Activated naive CD4-positive, alpha-beta T cell treated with anti-CD3 and anti-CD28 coated beads, Interleukin-2, amount 10 ng/mL, durations not matched to agents 7 days and 5 days (primary cell): ENCODE results near the gene GPR27.

Source experiments
- CTCF ChIA-PET: fragments of 350-600 bp; sonication (Branson Sonifier 250); formaldehyde crosslinking; loops from one replicate; lab custom pipeline; 2021; ENCODE audit warnings: antibody characterized with exemption; lab: Charles Lee
- DNase-seq: peaks from one replicate; pipeline ENCODE4 v3.0.0-alpha.2; 2020
- H3K27ac Mint-ChIP-seq: one replicate; pipeline ENCODE4 v1.8.0; 2021; ENCODE audit warnings: mild to moderate bottlenecking, moderate library complexity, mixed read lengths
- H3K27me3 Mint-ChIP-seq: one replicate; pipeline ENCODE4 v1.8.0; 2021; ENCODE audit warnings: mild to moderate bottlenecking, mixed read lengths
- H3K36me3 Mint-ChIP-seq: one replicate; pipeline ENCODE4 v1.8.0; 2021; ENCODE audit warnings: mixed read lengths
- H3K4me1 Mint-ChIP-seq: one replicate; pipeline ENCODE4 v1.8.0; 2021; ENCODE audit warnings: mixed read lengths
- H3K4me3 Mint-ChIP-seq: one replicate; pipeline ENCODE4 v1.8.0; 2021; ENCODE audit warnings: mild to moderate bottlenecking, moderate library complexity, mixed read lengths
- H3K9me3 Mint-ChIP-seq: one replicate; pipeline ENCODE4 v1.8.0; 2021; ENCODE audit warnings: mixed read lengths

GPR27 gene

DNA sequence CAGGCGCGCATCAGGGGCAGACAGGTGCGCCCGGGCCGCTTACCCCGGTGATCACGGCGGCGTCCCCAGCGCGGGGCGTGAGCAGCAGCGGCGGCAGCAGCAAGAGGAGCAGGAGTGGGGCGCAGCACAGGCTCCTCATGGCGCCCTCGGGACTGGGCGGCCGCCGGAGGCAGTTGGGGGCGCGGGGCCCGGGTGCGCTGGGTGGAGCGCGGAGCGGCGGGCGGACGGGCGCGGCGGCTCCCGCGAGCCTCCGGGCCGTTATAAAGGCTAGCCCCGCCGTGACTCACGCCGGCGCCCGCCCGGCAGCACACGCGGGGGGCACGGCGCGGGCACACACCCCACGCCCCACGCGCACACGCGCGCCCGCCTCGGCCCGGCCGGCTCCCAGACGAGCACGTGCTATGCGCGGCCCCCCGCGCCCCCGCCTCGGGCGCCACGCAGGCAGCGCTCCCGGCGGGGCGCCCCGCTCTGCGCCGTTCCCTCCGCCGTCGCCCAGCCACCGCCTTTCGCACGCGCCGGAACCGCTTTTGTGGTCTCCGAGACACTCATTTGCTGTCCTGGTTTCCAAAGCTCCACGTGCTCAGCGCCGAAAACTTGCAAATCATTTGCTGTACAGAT is 31.4 kb downstream of the GPR27 start, which contains the start of gene PROK2:
TSS of gene PROK2 (minus strand) at position 235 of the 618 bp plus-strand sequence. CDS start at position 139, 96 bp downstream.
- Mint-ChIP-seq H3K27me3 (peaks cover 50% of the 10 kb centered on the region), H3K4me3 (peak within 1 kb of the TSS; percentile 66), H3K9me3 (no peaks in the 10 kb centered on the region), H3K4me1 (peaks cover 24% of the 10 kb centered on the region), H3K27ac (no peak within 1 kb of the TSS), H3K36me3 (no peaks in the 10 kb centered on the region)
- CTCF ChIA-PET: no interaction called here
- peak; percentile 50 for DNase-seq

DNA sequence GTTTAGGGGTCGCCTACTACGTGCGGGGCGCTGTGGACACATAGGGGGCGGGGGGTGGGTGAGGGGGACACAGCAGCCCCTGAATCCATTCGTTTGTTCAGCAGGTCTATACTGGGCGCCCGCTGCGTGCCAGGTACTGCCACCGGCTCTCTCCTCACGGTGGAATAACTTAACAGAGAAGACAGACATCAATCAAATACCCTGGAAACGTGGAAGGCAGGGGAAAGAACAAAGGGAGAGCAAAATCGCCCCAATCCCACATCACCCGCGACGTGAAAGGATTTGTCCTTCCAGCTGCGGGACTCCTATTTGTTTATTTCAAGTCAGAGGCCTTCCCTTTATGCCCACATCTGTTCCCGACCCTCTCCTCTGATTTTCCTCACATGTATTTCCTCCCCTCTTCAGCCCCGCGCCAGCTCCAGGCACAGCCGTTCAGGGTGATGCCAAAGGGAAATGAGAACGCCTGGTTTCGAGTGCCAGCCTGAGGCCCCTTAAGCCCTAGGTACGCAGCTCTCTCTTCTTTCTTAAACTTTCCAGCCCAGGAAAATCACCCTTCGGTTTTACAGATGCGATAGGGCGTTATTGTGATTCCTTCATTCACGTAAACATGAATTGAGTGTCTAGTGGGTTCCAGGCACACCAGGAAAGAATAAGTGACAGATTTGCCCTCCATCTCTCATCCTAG is 32.0 kb downstream of the GPR27 start:
- DNase-seq: no peak
- Mint-ChIP-seq H3K4me1 (peaks cover 17% of the 10 kb centered on the region), H3K27ac (no peak overlapping the region), H3K36me3 (no peaks in the 10 kb centered on the region), H3K4me3 (peak overlapping the region; percentile 66), H3K9me3 (no peaks in the 10 kb centered on the region), H3K27me3 (peaks cover 56% of the 10 kb centered on the region)
- CTCF ChIA-PET: no interaction called here

DNA sequence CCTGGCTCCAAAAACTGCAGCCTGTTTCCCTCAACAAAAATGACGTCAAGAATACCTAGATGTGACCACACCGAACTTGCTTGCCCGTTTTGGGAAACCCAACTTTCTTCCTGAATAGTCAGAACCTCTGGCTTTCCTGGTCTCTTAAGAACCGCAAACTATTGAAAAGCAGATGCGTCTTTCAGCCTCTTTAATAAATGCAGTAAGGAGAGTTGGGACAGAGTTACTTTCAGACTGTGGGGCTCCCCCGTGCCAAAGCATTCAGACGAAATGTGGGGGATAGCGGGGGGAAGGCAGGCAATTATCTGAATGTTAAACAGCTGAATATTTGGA is 32.5 kb downstream of the GPR27 start:
- no peak for DNase-seq
- Mint-ChIP-seq H3K4me1 (peaks cover 15% of the 10 kb centered on the region), H3K4me3 (no peak overlapping the region), H3K9me3 (no peaks in the 10 kb centered on the region), H3K27me3 (peaks cover 61% of the 10 kb centered on the region), H3K36me3 (no peaks in the 10 kb centered on the region), H3K27ac (no peak overlapping the region)
- CTCF ChIA-PET: no interaction called here

DNA sequence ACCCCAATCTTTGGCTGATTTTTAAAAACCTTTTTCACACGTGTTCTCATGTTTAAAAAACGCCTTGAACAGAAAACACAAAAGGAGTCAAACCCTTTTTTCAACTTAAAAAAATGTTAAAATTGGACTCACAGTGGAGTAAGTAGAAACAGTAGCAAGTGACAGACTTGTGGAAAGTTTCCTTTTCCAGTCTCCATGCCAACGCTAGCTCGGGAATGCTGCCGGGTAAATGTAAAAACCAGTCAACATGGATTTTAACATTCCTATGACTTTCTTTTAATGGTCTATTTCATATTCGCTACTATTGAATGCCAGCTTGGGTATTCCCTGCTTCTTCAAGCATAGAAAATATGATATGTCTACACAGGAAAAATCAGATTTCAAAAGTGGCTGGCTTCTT is 32.9 kb downstream of the GPR27 start:
- Mint-ChIP-seq H3K9me3 (no peaks in the 10 kb centered on the region), H3K4me3 (no peak overlapping the region), H3K36me3 (no peaks in the 10 kb centered on the region), H3K4me1 (peaks cover 15% of the 10 kb centered on the region), H3K27ac (no peak overlapping the region), H3K27me3 (peaks cover 65% of the 10 kb centered on the region)
- no peak for DNase-seq
- CTCF ChIA-PET: no interaction called here

DNA sequence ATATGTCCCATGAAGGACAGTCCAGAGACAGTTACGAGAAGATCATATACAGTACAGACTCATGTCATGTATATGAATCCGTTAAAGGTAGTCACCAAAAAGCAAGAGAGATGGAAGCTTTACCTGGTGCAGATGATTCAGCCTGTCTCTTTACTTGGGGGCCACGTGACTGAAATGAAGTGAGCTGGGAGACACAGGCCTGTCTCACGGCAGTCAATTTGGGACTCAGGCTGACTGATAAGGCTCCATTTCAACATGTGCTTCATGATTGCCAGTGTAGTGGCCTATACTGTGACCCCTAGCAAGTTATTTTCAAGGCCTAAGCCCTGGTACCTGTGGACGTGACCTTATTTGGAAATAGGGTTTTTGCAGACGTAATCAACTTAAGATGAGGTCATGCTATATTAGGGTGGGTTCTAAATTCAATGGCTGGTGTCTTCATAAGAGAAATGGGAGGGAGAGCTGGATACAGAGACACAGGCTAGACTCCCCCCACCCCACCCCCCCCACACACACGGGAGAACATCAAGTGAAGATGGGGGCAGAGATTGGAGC is 34.3 kb downstream of the GPR27 start:
- no peak overlapping the region for H3K27ac Mint-ChIP-seq
- no peaks in the 10 kb centered on the region for H3K9me3 Mint-ChIP-seq
- H3K27me3 Mint-ChIP-seq: peaks cover 63% of the 10 kb centered on the region
- H3K36me3 Mint-ChIP-seq: no peaks in the 10 kb centered on the region
- CTCF ChIA-PET: interaction anchor here (0.5 kb wide), 1 partner anchor 777 kb away, joined by 3 read pairs; no protein-coding TSS in a partner anchor
- H3K4me1 Mint-ChIP-seq: peaks cover 15% of the 10 kb centered on the region
- no peak overlapping the region for H3K4me3 Mint-ChIP-seq
- no peak for DNase-seq

DNA sequence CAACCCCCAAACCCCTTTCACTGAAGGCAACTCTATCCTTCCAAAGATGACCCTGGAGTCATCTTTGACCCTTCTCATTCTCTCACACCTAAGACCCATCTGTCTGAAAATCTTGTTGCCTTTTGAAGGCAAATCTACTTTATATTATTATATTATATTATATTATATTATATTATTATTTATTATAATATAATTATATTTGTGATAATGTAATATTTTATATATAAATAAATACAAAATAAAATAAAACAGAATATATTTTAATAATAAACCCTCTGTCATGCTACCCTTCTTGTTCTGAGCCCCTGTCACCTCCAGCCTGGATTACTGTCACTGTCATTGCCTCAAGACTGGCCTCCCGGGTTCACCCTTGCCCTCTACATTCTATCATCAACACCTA is 36.3 kb downstream of the GPR27 start:
- Mint-ChIP-seq H3K36me3 (no peaks in the 10 kb centered on the region), H3K9me3 (no peaks in the 10 kb centered on the region), H3K27me3 (peaks cover 56% of the 10 kb centered on the region), H3K27ac (no peak overlapping the region), H3K4me1 (peaks cover 8% of the 10 kb centered on the region), H3K4me3 (no peak overlapping the region)
- DNase-seq: no peak
- CTCF ChIA-PET: no interaction called here

DNA sequence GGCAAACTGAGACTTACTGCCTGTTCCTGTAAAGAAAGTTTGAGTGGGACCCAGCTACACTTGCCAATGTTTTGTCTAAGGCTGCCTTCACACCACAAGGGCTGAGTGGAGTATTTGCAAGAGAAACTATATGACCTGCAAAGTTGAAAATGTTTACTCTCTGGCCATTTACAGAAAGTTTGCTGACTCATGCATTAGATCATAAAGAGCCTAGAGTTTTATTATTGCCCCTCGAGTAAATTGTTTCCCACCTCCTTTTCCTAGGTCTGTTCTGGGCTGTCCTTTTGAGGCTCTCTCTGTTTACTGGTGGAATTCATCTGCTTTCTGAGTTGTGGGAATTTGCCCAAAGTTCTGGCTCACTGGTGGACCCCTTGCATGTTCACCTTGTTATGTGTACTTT is 38.0 kb downstream of the GPR27 start:
- Mint-ChIP-seq H3K4me3 (no peak overlapping the region), H3K4me1 (no peaks in the 10 kb centered on the region), H3K9me3 (no peaks in the 10 kb centered on the region), H3K36me3 (no peaks in the 10 kb centered on the region), H3K27me3 (peaks cover 43% of the 10 kb centered on the region), H3K27ac (no peak overlapping the region)
- DNase-seq: no peak
- CTCF ChIA-PET: no interaction called here

DNA sequence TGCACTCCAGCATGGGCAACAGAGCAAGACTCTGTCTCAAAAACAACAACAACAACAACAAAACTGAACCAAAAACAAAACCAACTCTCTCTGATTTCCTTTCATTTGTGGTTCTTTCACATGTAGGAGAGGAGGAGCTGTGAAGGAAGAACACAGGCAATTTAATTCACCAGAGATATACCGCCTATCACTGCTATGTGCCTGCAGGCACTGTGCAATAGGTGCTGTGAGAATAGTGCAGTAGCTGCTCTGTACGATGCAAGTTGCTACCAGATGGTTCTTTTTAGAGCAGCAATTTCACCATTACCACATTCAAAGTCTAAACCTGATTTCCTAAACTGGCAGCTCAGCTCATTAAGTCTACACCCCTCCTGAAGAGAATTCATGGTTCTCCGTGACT is 42.6 kb downstream of the GPR27 start:
- CTCF ChIA-PET: interaction anchor here (0.7 kb wide), 1 partner anchor 14 kb away, joined by 3 read pairs; no protein-coding TSS in a partner anchor
- H3K9me3 Mint-ChIP-seq: no peaks in the 10 kb centered on the region
- no peak overlapping the region for H3K4me3 Mint-ChIP-seq
- no peak for DNase-seq
- H3K4me1 Mint-ChIP-seq: no peaks in the 10 kb centered on the region
- H3K27ac Mint-ChIP-seq: no peak overlapping the region
- peaks cover 28% of the 10 kb centered on the region for H3K27me3 Mint-ChIP-seq
- no peaks in the 10 kb centered on the region for H3K36me3 Mint-ChIP-seq

DNA sequence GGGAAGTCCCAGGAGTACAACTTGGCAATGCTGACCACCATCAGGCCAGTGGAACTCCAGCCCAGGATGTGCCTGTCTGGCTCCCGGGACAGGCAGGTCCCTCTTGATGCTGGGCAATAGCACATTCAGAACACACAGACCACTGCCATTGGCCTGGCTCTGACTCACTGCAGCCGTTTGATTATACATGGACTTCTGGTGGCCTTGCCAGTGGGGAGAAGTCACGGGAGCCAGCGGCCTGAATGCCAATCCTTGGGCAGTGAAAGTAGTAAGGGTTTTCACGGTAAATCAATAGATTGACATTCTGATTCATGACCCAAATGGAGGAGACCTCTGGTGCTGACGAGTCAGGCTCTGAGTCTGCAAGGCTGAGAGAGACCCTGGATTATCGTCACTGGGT is 43.8 kb downstream of the GPR27 start:
- H3K27ac Mint-ChIP-seq: no peak overlapping the region
- CTCF ChIA-PET: no interaction called here
- H3K36me3 Mint-ChIP-seq: no peaks in the 10 kb centered on the region
- no peaks in the 10 kb centered on the region for H3K9me3 Mint-ChIP-seq
- no peak overlapping the region for H3K4me3 Mint-ChIP-seq
- no peak for DNase-seq
- H3K4me1 Mint-ChIP-seq: no peaks in the 10 kb centered on the region
- H3K27me3 Mint-ChIP-seq: peaks cover 27% of the 10 kb centered on the region

DNA sequence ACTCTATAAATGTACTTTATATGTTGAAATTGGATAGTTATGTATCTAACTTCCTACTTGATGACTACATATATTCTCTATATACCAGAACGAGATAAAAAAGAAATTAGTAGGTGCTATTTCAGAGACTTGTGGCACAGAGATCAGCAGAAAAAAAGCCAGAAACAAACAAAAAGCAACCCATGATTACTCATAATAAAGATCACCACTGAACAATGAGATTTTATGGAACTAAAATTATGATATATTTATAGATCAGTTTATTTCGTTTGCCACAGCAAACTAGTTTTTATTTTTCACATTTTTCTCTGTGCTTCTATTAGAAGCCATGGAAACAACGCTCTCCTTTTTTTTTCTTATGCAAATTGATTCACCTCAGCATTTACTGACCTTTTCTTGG is 46.4 kb downstream of the GPR27 start:
- no peak for DNase-seq
- no peaks in the 10 kb centered on the region for H3K36me3 Mint-ChIP-seq
- H3K9me3 Mint-ChIP-seq: no peaks in the 10 kb centered on the region
- no peak overlapping the region for H3K4me3 Mint-ChIP-seq
- CTCF ChIA-PET: no interaction called here
- H3K27me3 Mint-ChIP-seq: peaks cover 28% of the 10 kb centered on the region
- no peaks in the 10 kb centered on the region for H3K4me1 Mint-ChIP-seq
- H3K27ac Mint-ChIP-seq: no peak overlapping the region

DNA sequence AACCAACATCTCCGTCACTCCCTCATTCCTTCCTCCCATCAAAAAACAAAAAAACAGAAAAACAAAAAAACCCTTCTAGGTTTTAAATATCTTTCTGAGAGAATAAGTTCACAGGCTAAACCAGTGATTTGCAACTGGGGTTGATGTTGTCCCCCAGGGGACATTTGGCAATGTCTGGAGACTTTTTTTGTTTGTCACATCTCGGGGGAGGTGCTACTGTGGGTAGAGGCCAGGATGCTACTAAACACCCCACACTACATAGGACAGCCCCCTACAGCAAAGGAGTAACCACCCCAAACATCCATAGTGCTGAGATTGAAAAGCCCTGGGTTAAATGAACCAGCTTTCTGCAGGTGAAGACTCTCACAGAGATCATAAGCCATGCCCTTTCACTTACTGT is 48.3 kb downstream of the GPR27 start:
- H3K4me3 Mint-ChIP-seq: no peak overlapping the region
- peaks cover 24% of the 10 kb centered on the region for H3K27me3 Mint-ChIP-seq
- no peaks in the 10 kb centered on the region for H3K36me3 Mint-ChIP-seq
- no peak overlapping the region for H3K27ac Mint-ChIP-seq
- H3K9me3 Mint-ChIP-seq: no peaks in the 10 kb centered on the region
- H3K4me1 Mint-ChIP-seq: no peaks in the 10 kb centered on the region
- DNase-seq: no peak
- CTCF ChIA-PET: no interaction called here

DNA sequence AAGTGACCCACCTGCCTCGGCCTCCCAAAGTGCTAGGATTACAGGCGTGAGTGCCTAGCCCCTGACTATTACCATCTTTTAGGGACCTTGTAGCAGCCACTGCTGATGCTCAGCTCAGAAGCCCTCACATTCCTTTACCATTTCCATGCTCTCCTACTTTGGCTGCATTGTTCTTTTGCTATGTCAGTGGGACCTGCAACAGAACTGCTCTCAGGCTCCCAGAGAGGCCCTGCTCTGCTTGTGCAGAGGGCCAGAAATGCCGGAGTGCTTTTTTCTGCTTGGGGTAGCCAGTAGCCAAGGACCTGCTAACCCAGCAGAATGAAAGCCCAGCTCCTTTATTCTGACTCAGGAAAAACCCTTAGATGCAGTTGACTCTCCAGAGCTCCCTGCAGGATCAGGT is 49.6 kb downstream of the GPR27 start:
- Mint-ChIP-seq H3K4me1 (no peaks in the 10 kb centered on the region), H3K27ac (no peak overlapping the region), H3K9me3 (no peaks in the 10 kb centered on the region), H3K4me3 (no peak overlapping the region), H3K27me3 (peaks cover 24% of the 10 kb centered on the region), H3K36me3 (no peaks in the 10 kb centered on the region)
- CTCF ChIA-PET: no interaction called here
- no peak for DNase-seq

DNA sequence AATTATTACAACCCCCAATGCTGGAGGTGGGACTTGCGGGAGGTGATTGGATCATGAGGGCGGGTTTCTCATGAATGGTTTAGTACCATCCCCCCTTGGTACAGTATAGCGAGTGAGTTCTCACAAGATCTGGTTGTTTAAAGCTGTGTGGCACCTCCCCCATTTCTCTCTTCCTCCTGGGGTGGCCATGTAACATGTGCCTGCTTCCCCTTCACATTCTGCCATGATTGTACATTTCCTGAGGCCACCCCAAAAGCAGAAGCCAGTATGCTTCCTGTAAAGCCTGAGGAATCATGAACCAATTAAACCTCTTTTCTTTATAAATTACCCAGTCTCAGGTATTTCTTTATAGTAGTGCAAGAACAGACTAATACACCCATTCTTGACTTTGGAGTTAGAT is 51.5 kb downstream of the GPR27 start:
- CTCF ChIA-PET: no interaction called here
- Mint-ChIP-seq H3K9me3 (no peaks in the 10 kb centered on the region), H3K4me1 (no peaks in the 10 kb centered on the region), H3K36me3 (no peaks in the 10 kb centered on the region), H3K27me3 (peaks cover 14% of the 10 kb centered on the region), H3K4me3 (no peak overlapping the region), H3K27ac (no peak overlapping the region)
- DNase-seq: no peak

DNA sequence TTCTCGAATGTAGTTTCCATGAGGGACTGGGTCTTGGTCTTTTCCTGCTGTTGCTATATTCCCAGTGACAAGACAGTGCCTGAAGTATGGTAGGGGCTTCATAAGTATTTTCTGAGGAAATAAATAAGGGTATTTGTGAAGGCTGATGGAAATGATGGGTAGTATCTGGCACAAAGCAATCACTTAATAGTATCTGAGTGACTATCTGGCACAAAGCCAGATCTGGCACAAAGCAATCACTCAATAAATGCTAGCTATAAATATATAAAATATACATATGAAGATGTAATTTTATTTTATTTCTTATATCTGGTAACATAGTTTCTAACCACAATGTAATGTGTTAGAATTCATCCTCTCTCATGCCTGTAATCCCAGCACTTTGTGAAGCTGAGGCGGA is 52.0 kb downstream of the GPR27 start:
- no peak overlapping the region for H3K4me3 Mint-ChIP-seq
- peaks cover 15% of the 10 kb centered on the region for H3K27me3 Mint-ChIP-seq
- CTCF ChIA-PET: no interaction called here
- DNase-seq: no peak
- no peak overlapping the region for H3K27ac Mint-ChIP-seq
- H3K36me3 Mint-ChIP-seq: no peaks in the 10 kb centered on the region
- H3K4me1 Mint-ChIP-seq: no peaks in the 10 kb centered on the region
- H3K9me3 Mint-ChIP-seq: no peaks in the 10 kb centered on the region
